ENCODE measurements around the gene KCTD12. TPM values are rescaled to one million over a fixed set of nuclear protein-coding genes. Genes with fewer than 3 reads are reported as not detected.
"Not testable (repeated sequence)": the region's sequence is repeated elsewhere in the genome, so short reads cannot be mapped to it uniquely, and the experiment has no call there.

KCTD12 gene
- total RNA-seq, 4 donors from 2014 or later, result 24.2 to 34.8 (median 27.6) TPM

DNA sequence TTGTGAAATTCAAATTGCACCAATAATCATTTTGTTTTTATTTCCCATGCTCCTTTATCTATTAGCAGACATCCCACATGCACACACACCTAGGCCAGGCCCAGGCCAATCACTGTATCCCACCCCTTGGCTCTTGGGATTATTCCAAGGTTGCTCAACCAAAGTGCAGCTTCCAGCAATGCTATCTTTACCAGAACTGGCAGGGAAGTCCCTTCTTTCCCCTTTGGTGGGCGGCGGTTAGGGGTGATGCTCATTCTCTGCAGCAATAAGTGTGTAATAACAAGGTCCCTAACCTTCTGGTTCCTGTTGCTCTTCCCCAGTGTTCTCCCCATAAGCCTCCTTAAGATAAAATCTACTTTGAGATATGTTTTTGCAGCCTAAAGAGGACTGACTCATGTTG is 18.3 kb upstream of the KCTD12 start:
- no peak overlapping the region for H3K4me3 ChIP-seq
- H3K27me3 ChIP-seq, result no peaks in the 10 kb centered on the region
- no peak overlapping the region for H3K27ac ChIP-seq
- TF ChIP-seq EP300 (IDR thresholded peaks at IDR 0.05; ENCODE audit: low read depth) (no peak), POLR2A (IDR thresholded peaks at IDR 0.05) (no peak)
- intact Hi-C loops (cut with DNase I; ENCODE audit: low total_unique reads), result loop anchor here (2.0 kb wide), 1 partner anchor 1028 kb away; no protein-coding TSS in a partner anchor
- no peaks in the 10 kb centered on the region for H3K36me3 ChIP-seq
- WGBS, 2 donors (ENCODE audit: low coverage in 1 of 2), result 60% methylated on average over 2 of the region's 2 CpGs; no CpG with 5 or more reads in 1 of the 2 donors
- in situ Hi-C loops (cut with MboI; ENCODE audit: low pct_ligation_motif_present in 1 of 4, low pct_unique_long_range_greater_than_20kb in 1 of 4, low sequenced_read_pairs in 3 of 4), result loop anchor here (5.0 to 25.0 kb wide), 7 partner anchors 242 to 1217 kb away; no protein-coding TSS in a partner anchor
- H3K4me1 ChIP-seq, result no peaks in the 10 kb centered on the region
- H3K9me3 ChIP-seq, result no peaks in the 10 kb centered on the region
- DNase-seq, result no peak

DNA sequence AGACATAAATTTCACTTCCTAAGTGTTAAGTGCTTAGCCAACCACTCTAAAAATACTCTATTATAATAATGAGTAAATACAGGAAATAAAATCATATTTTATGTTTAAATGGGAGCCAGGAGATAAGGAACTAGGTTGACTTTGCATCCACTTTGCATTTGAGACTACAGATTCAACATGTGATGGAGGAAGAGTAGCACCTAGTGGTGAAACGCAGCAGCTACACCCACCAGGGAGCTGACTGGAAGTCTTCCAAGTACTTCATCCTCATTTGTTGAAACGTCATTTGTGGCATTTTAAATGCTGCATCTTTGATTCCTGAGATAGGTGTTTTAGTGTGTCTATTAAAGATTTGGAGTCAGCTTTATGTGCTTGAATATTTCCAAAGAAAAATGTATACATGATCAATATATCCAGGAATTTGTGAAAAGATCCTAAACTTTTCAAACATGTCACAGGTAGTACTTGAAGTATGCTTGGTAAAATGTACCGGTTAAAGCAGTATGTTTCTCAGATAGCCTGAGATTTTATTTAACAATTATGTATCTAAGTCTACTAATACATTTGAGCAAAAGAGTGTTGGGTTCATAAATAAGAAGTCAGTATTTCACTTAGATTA is 17.4 kb upstream of the KCTD12 start:
- Histone ChIP-seq H3K9me3 (peaks cover 0 to 6% of the 10 kb centered on the region in 2 donors), H3K4me1 (no peaks in the 10 kb centered on the region), H3K4me3 (no peak overlapping the region), H3K27ac (no peak overlapping the region), H3K36me3 (no peaks in the 10 kb centered on the region), H3K27me3 (no peaks in the 10 kb centered on the region)
- peak; percentile 65 for DNase-seq
- 18 to 23% methylated on average over 3 of the region's 3 CpGs for WGBS, 2 donors (ENCODE audit: low coverage in 1 of 2)
- intact Hi-C loops (cut with DNase I; ENCODE audit: low total_unique reads), result loop anchor here (2.0 kb wide), 1 partner anchor 1027 kb away; no protein-coding TSS in a partner anchor
- in situ Hi-C loops (cut with MboI; ENCODE audit: low pct_ligation_motif_present in 1 of 4, low pct_unique_long_range_greater_than_20kb in 1 of 4, low sequenced_read_pairs in 3 of 4), result loop anchor here (5.0 to 25.0 kb wide), 7 partner anchors 241 to 1216 kb away; no protein-coding TSS in a partner anchor
- TF ChIP-seq, protein P1, sequence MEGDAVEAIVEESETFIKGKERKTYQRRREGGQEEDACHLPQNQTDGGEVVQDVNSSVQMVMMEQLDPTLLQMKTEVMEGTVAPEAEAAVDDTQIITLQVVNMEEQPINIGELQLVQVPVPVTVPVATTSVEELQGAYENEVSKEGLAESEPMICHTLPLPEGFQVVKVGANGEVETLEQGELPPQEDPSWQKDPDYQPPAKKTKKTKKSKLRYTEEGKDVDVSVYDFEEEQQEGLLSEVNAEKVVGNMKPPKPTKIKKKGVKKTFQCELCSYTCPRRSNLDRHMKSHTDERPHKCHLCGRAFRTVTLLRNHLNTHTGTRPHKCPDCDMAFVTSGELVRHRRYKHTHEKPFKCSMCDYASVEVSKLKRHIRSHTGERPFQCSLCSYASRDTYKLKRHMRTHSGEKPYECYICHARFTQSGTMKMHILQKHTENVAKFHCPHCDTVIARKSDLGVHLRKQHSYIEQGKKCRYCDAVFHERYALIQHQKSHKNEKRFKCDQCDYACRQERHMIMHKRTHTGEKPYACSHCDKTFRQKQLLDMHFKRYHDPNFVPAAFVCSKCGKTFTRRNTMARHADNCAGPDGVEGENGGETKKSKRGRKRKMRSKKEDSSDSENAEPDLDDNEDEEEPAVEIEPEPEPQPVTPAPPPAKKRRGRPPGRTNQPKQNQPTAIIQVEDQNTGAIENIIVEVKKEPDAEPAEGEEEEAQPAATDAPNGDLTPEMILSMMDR (IDR thresholded peaks at IDR 0.05), result peak; percentile 90 to 99 (median 96)
- no peak for TF ChIP-seq POLR2A (IDR thresholded peaks at IDR 0.05)

DNA sequence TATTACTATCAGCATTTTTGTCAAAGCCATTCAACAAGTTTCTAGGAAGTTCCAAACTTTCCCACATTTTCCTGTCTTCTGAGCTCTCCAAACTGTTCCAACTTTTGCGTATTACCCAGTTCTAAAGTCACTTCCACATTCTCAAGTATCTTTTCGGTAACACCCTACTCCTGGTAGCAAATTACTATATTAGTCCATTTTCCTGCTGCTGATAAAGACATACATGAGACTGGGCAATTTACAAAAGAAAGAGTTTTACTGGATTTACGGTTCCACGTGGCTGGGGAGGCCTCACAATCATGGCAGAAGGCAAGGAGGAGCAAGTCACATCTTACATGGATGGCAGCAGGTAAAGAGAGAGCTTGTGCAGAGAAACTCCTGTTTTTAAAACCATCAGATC is 12.9 kb upstream of the KCTD12 start:
- H3K27me3 ChIP-seq; H3K4me3 ChIP-seq; H3K4me1 ChIP-seq; intact Hi-C loops (cut with DNase I; ENCODE audit: low total_unique reads); H3K27ac ChIP-seq; DNase-seq; H3K36me3 ChIP-seq; H3K9me3 ChIP-seq: not testable (repeated sequence)
- in situ Hi-C loops (cut with MboI; ENCODE audit: low pct_ligation_motif_present in 1 of 4, low pct_unique_long_range_greater_than_20kb in 1 of 4, low sequenced_read_pairs in 3 of 4), result loop anchor here in 2 of 4 donors (25.0 kb wide), 2 partner anchors 237 to 412 kb away; no protein-coding TSS in a partner anchor
- 89 to 97% methylated on average over 4 of the region's 4 CpGs for WGBS, 2 donors (ENCODE audit: low coverage in 1 of 2)

DNA sequence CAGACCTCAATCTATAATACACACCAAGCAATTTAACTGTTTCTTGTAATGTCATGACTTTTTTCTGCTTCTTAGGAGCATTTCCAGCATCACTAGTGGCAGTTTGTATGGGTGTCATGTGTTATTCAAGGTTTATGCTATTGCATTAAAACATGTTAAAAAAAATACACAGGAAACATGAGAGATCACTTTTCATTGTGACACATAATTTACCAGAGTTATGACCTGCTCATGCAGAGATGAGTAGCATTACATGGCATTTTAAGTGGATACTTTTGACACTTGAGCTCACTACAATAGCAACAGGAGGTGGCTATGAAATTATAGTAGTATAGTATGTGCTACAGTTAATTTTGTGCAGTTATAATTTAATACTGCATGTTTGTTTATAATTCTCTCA is 11.0 kb upstream of the KCTD12 start:
- intact Hi-C loops (cut with DNase I; ENCODE audit: low total_unique reads); H3K4me3 ChIP-seq; H3K4me1 ChIP-seq; H3K27me3 ChIP-seq; H3K36me3 ChIP-seq; H3K27ac ChIP-seq; DNase-seq; H3K9me3 ChIP-seq: not testable (repeated sequence)
- in situ Hi-C loops (cut with MboI; ENCODE audit: low pct_ligation_motif_present in 1 of 4, low pct_unique_long_range_greater_than_20kb in 1 of 4, low sequenced_read_pairs in 3 of 4), result loop anchor here in 2 of 4 donors (25.0 kb wide), 2 partner anchors 235 to 410 kb away; no protein-coding TSS in a partner anchor

DNA sequence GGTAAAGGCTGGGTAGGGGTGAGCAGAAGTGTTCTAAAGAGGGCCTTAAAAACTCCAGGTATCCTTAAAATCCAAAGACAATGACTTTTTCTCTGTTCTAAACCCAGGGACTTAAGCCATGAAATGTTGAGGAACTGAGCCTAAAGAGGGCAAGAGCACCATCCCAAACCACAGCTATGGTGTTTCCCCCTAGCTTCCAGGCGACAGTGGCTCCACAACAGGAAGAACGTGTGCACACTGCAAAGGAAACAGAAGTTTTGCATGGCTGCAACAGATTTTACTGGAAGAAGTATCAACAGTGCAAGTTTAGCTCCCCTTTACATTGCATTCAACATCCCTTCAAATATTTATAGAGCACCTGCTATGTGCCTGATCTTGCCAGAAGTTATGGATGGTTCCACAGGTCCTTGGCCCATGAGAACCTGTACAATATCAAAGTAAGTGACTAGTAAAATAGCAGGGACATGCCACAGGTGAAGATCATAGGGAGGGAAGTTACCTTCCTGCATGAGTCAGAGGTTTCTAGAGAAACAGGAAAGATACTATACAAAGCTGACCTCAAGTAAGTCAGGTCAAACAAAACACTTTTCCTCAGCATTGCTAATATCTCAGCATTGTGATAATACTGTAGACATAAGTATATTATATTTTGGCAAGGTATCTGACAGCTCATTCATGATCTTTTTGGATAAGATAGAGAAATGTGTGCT is 8.4 kb upstream of the KCTD12 start:
- 56 to 60% methylated on average over 1 to 2 of the region's 2 CpGs for WGBS, 2 donors (ENCODE audit: low coverage in 1 of 2)
- Histone ChIP-seq H3K36me3 (no peaks in the 10 kb centered on the region), H3K27me3 (no peaks in the 10 kb centered on the region), H3K9me3 (peaks cover 0 to 6% of the 10 kb centered on the region in 2 donors), H3K27ac (no peak overlapping the region), H3K4me1 (no peaks in the 10 kb centered on the region), H3K4me3 (no peak overlapping the region)
- TF ChIP-seq, protein P1 (IDR thresholded peaks at IDR 0.05), result no peak
- no peak for TF ChIP-seq POLR2A (IDR thresholded peaks at IDR 0.05)
- TF ChIP-seq EP300 (IDR thresholded peaks at IDR 0.05; ENCODE audit: low read depth), result no peak
- no peak for TF ChIP-seq POLR2AphosphoS5 (IDR thresholded peaks at IDR 0.05)
- intact Hi-C loops (cut with DNase I; ENCODE audit: low total_unique reads) (no loop called here), in situ Hi-C loops (cut with MboI; ENCODE audit: low pct_ligation_motif_present in 1 of 4, low pct_unique_long_range_greater_than_20kb in 1 of 4, low sequenced_read_pairs in 3 of 4) (loop anchor here in 2 of 4 donors (25.0 kb wide), 2 partner anchors 232 to 407 kb away; no protein-coding TSS in a partner anchor)
- no peak for DNase-seq
